ENCODE data around the gene MTFMT. TPM values are rescaled to one million over a fixed set of nuclear protein-coding genes. Genes with fewer than 3 reads are reported as not detected.

MTFMT gene
- total and polyA plus RNA-seq, 2 of the 13 experiments (the other 11 are each of a cell fraction or from before 2014, with no cell fraction given), result 9.9 to 23.2 TPM

- TF ChIP-seq KAT8 (CRISPR knock-in tag; IDR thresholded peaks at IDR 0.05), result no peak
- no peak for TF ChIP-seq NFE2 (CRISPR knock-in tag; IDR thresholded peaks at IDR 0.05)
- no peak for TF ChIP-seq TEF (CRISPR knock-in tag; IDR thresholded peaks at IDR 0.05)
- no peak for TF ChIP-seq FOXO4 (CRISPR knock-in tag; conservative IDR thresholded peaks at IDR 0.05)
- TF ChIP-seq NR2F1 (CRISPR knock-in tag; IDR thresholded peaks at IDR 0.05), result peak in 1 of 2 experiments; percentile 8; a peak in 1 of 4 replicates
- TF ChIP-seq HINFP (CRISPR knock-in tag; IDR thresholded peaks at IDR 0.05; ENCODE audit: low read depth), result no peak
- TF ChIP-seq MIXL1 (CRISPR knock-in tag; IDR thresholded peaks at IDR 0.05), result peak; percentile 37; the same call in 1 of the 2 replicates
- TF ChIP-seq DR1 (CRISPR knock-in tag; IDR thresholded peaks at IDR 0.05), result no peak
- TF ChIP-seq FOXP1 (IDR thresholded peaks at IDR 0.05), result no peak
- TF ChIP-seq FOXP1 (CRISPR knock-in tag; IDR thresholded peaks at IDR 0.05), result no peak
- TF ChIP-seq MTF1 (CRISPR knock-in tag; IDR thresholded peaks at IDR 0.05), result no peak
- no peak for TF ChIP-seq CERS6 (CRISPR knock-in tag; IDR thresholded peaks at IDR 0.05)
- peak; percentile 37; the same call in 1 of the 2 replicates for TF ChIP-seq PHF21A (CRISPR knock-in tag; IDR thresholded peaks at IDR 0.05)
- TF ChIP-seq MLXIP (CRISPR knock-in tag; IDR thresholded peaks at IDR 0.05; ENCODE audit: borderline replicate concordance), result no peak
- TF ChIP-seq, protein P1, sequence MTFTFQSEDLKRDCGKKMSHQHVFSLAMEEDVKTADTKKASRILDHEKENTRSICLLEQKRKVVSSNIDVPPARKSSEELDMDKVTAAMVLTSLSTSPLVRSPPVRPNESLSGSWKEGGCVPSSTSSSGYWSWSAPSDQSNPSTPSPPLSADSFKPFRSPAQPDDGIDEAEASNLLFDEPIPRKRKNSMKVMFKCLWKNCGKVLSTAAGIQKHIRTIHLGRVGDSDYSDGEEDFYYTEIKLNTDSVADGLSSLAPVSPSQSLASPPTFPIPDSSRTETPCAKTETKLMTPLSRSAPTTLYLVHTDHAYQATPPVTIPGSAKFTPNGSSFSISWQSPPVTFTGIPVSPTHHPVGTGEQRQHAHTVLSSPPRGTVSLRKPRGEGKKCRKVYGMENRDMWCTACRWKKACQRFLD (CRISPR knock-in tag; IDR thresholded peaks at IDR 0.05; ENCODE audit: borderline replicate concordance), result no peak
These were observed 47.5 kb downstream of the MTFMT start (continued) for GRCh38 chr15:64981812-64982431.
